ENCODE measurements around the gene SGCG. TPM values are rescaled to one million over a fixed set of nuclear protein-coding genes. Genes with fewer than 3 reads are reported as not detected.
"Not testable (repeated sequence)": the region's sequence is repeated elsewhere in the genome, so short reads cannot be mapped to it uniquely, and the experiment has no call there.

SGCG gene
- not detected for total RNA-seq

- CTCF ChIA-PET = no interaction called here
- no peaks in the 10 kb centered on the region for H3K9me3 Mint-ChIP-seq
- POLR2A ChIA-PET = no interaction called here
- no peak for DNase-seq
- H3K4me1 Mint-ChIP-seq = no peaks in the 10 kb centered on the region
- no peak within 1 kb of the TSS for H3K27ac Mint-ChIP-seq
- no peak within 1 kb of the TSS for H3K4me3 Mint-ChIP-seq
- peaks cover 12% of the 10 kb centered on the region for H3K27me3 Mint-ChIP-seq
- no peaks in the 10 kb centered on the region for H3K36me3 Mint-ChIP-seq (ENCODE audit: low read depth)
Observed at GRCh38 chr13:23180711-23181110, at the start of gene SGCG. SGCG (plus strand) TSS chr13:23180979; CDS start chr13:23203695, 22,716 bp downstream.

GRCh38 chr13:23134542-23134941 is 46.2 kb upstream of the SGCG start:
- H3K27ac Mint-ChIP-seq = no peak overlapping the region
- DNase-seq = no peak
- CTCF ChIA-PET = no interaction called here
- POLR2A ChIA-PET = no interaction called here
- no peaks in the 10 kb centered on the region for H3K36me3 Mint-ChIP-seq (ENCODE audit: low read depth)
- no peak overlapping the region for H3K4me3 Mint-ChIP-seq
- peaks cover 2% of the 10 kb centered on the region for H3K27me3 Mint-ChIP-seq
- no peaks in the 10 kb centered on the region for H3K4me1 Mint-ChIP-seq
- H3K9me3 Mint-ChIP-seq = no peaks in the 10 kb centered on the region

GRCh38 chr13:23140492-23140891 is 40.3 kb upstream of the SGCG start:
- POLR2A ChIA-PET = no interaction called here
- Mint-ChIP-seq H3K27me3 (no peaks in the 10 kb centered on the region), H3K4me3 (no peak overlapping the region), H3K27ac (no peak overlapping the region), H3K36me3 (ENCODE audit: low read depth) (no peaks in the 10 kb centered on the region), H3K4me1 (no peaks in the 10 kb centered on the region), H3K9me3 (no peaks in the 10 kb centered on the region)
- DNase-seq = no peak
- CTCF ChIA-PET = no interaction called here

GRCh38 chr13:23141964-23142363 is 38.8 kb upstream of the SGCG start:
- H3K27me3 Mint-ChIP-seq = peaks cover under 1% of the 10 kb centered on the region
- no peaks in the 10 kb centered on the region for H3K9me3 Mint-ChIP-seq
- ChIA-PET POLR2A (no interaction called here), CTCF (no interaction called here)
- no peaks in the 10 kb centered on the region for H3K4me1 Mint-ChIP-seq
- no peak overlapping the region for H3K27ac Mint-ChIP-seq
- DNase-seq = no peak
- no peak overlapping the region for H3K4me3 Mint-ChIP-seq
- no peaks in the 10 kb centered on the region for H3K36me3 Mint-ChIP-seq (ENCODE audit: low read depth)

GRCh38 chr13:23142607-23143006 is 38.2 kb upstream of the SGCG start:
- H3K36me3 Mint-ChIP-seq (ENCODE audit: low read depth); H3K9me3 Mint-ChIP-seq; H3K4me3 Mint-ChIP-seq; H3K4me1 Mint-ChIP-seq; DNase-seq; CTCF ChIA-PET; POLR2A ChIA-PET; H3K27me3 Mint-ChIP-seq; H3K27ac Mint-ChIP-seq: not testable (repeated sequence)

- POLR2A ChIA-PET = no interaction called here
- H3K36me3 Mint-ChIP-seq (ENCODE audit: low read depth) = no peaks in the 10 kb centered on the region
Observed at GRCh38 chr13:23144431-23144830, 36.3 kb upstream of the SGCG start.

GRCh38 chr13:23146006-23146405 is 34.8 kb upstream of the SGCG start:
- no peaks in the 10 kb centered on the region for H3K36me3 Mint-ChIP-seq (ENCODE audit: low read depth)
- no peaks in the 10 kb centered on the region for H3K9me3 Mint-ChIP-seq
- peaks cover 2% of the 10 kb centered on the region for H3K27me3 Mint-ChIP-seq
- H3K4me3 Mint-ChIP-seq = no peak overlapping the region
- ChIA-PET CTCF (no interaction called here), POLR2A (no interaction called here)
- DNase-seq = no peak
- no peak overlapping the region for H3K27ac Mint-ChIP-seq
- H3K4me1 Mint-ChIP-seq = no peaks in the 10 kb centered on the region

More at GRCh38 chr13:23144431-23144830, 36.3 kb upstream of the SGCG start:
- Mint-ChIP-seq H3K9me3 (no peaks in the 10 kb centered on the region), H3K4me1 (no peaks in the 10 kb centered on the region), H3K4me3 (no peak overlapping the region), H3K27ac (no peak overlapping the region), H3K27me3 (peaks cover 2% of the 10 kb centered on the region)
- no peak for DNase-seq
- CTCF ChIA-PET = no interaction called here

- ChIA-PET CTCF (no interaction called here), POLR2A (no interaction called here)
- Mint-ChIP-seq H3K27ac (no peak overlapping the region), H3K4me1 (no peaks in the 10 kb centered on the region), H3K9me3 (no peaks in the 10 kb centered on the region), H3K36me3 (ENCODE audit: low read depth) (no peaks in the 10 kb centered on the region), H3K27me3 (peaks cover 2% of the 10 kb centered on the region), H3K4me3 (no peak overlapping the region)
- no peak for DNase-seq
Observed at GRCh38 chr13:23146811-23147625, 33.8 kb upstream of the SGCG start.

- H3K4me3 Mint-ChIP-seq = no peak overlapping the region
Observed at GRCh38 chr13:23147827-23148226, 33.0 kb upstream of the SGCG start.

GRCh38 chr13:23157781-23158180 is 23.0 kb upstream of the SGCG start:
- Mint-ChIP-seq H3K4me1 (peaks cover 2% of the 10 kb centered on the region), H3K27me3 (peaks cover 23% of the 10 kb centered on the region), H3K27ac (no peak overlapping the region), H3K36me3 (ENCODE audit: low read depth) (no peaks in the 10 kb centered on the region), H3K9me3 (no peaks in the 10 kb centered on the region), H3K4me3 (no peak overlapping the region)
- DNase-seq = no peak
- ChIA-PET CTCF (no interaction called here), POLR2A (no interaction called here)

More at GRCh38 chr13:23147827-23148226, 33.0 kb upstream of the SGCG start:
- ChIA-PET CTCF (no interaction called here), POLR2A (no interaction called here)
- H3K9me3 Mint-ChIP-seq = no peaks in the 10 kb centered on the region
- H3K27ac Mint-ChIP-seq = no peak overlapping the region
- peaks cover 2% of the 10 kb centered on the region for H3K27me3 Mint-ChIP-seq
- DNase-seq = no peak
- no peaks in the 10 kb centered on the region for H3K36me3 Mint-ChIP-seq (ENCODE audit: low read depth)
- no peaks in the 10 kb centered on the region for H3K4me1 Mint-ChIP-seq

GRCh38 chr13:23159205-23159759 is 21.5 kb upstream of the SGCG start:
- CTCF ChIA-PET = no interaction called here

GRCh38 chr13:23159760-23160637 is 20.8 kb upstream of the SGCG start:
- Mint-ChIP-seq H3K4me1 (peaks cover 2% of the 10 kb centered on the region), H3K4me3 (no peak overlapping the region), H3K27me3 (peaks cover 23% of the 10 kb centered on the region), H3K9me3 (no peaks in the 10 kb centered on the region), H3K27ac (no peak overlapping the region), H3K36me3 (ENCODE audit: low read depth) (no peaks in the 10 kb centered on the region)
- ChIA-PET POLR2A (no interaction called here), CTCF (no interaction called here)
- DNase-seq = no peak

More at GRCh38 chr13:23159205-23159759, 21.5 kb upstream of the SGCG start:
- H3K4me1 Mint-ChIP-seq = peaks cover 2% of the 10 kb centered on the region
- no peaks in the 10 kb centered on the region for H3K9me3 Mint-ChIP-seq
- H3K27ac Mint-ChIP-seq = no peak overlapping the region
- DNase-seq = peak; percentile 28
- peaks cover 23% of the 10 kb centered on the region for H3K27me3 Mint-ChIP-seq
- H3K36me3 Mint-ChIP-seq (ENCODE audit: low read depth) = no peaks in the 10 kb centered on the region
- no peak overlapping the region for H3K4me3 Mint-ChIP-seq
- POLR2A ChIA-PET = no interaction called here

- no peak for DNase-seq
- H3K36me3 Mint-ChIP-seq (ENCODE audit: low read depth) = no peaks in the 10 kb centered on the region
- no peaks in the 10 kb centered on the region for H3K9me3 Mint-ChIP-seq
- POLR2A ChIA-PET = no interaction called here
- peaks cover 2% of the 10 kb centered on the region for H3K4me1 Mint-ChIP-seq
- H3K27ac Mint-ChIP-seq = no peak overlapping the region
- H3K4me3 Mint-ChIP-seq = no peak overlapping the region
- CTCF ChIA-PET = no interaction called here
- peaks cover 23% of the 10 kb centered on the region for H3K27me3 Mint-ChIP-seq
Observed at GRCh38 chr13:23160638-23161480, 19.9 kb upstream of the SGCG start.

Measured in activated CD4-positive, alpha-beta memory T cell treated with anti-CD3 and anti-CD28 coated beads, Interleukin-2, amount 10 ng/mL, durations not matched to agents 7 days and 5 days (primary cell).